ENCODE measurements around the gene CTDP1.

The CTDP1 gene

GRCh38 chr18:79799619-79800370, 120.2 kb downstream of the CTDP1 start:
- no peak for DNase-seq

- DNase-seq: no peak
Measured at GRCh38 chr18:79800371-79801180, 121.0 kb downstream of the CTDP1 start.

GRCh38 chr18:79801217-79801616, 121.6 kb downstream of the CTDP1 start:
- DNase-seq: no peak

- no peak for DNase-seq
Measured at GRCh38 chr18:79801641-79802040, 122.0 kb downstream of the CTDP1 start.

GRCh38 chr18:79802298-79802697, 122.7 kb downstream of the CTDP1 start:
- DNase-seq: no peak

- no peak for DNase-seq
Measured at GRCh38 chr18:79803611-79804051, 124.0 kb downstream of the CTDP1 start.
